Keratinocyte (primary cell): ENCODE results near the gene CHN2. TPM values are rescaled to one million over a fixed set of nuclear protein-coding genes. Genes with fewer than 3 reads are reported as not detected.
"Not testable (repeated sequence)": the region's sequence is repeated elsewhere in the genome, so short reads cannot be mapped to it uniquely, and the experiment has no call there.

Experiments
- DNase-seq: peaks from one replicate; pipeline ENCODE4 v3.0.0-alpha.2; 2011; ENCODE audit warnings: low read depth, missing footprints, low spot score
- FAIRE-seq: peaks from 2 replicates; lab custom pipeline; 2011; peaks lifted over from hg19 to GRCh38; lab: Jason Lieb, UNC
- H2AFZ ChIP-seq: 2 replicates; pipeline ENCODE4 v1.6.0; 2012; ENCODE audit warnings: low read length, control low read depth, inconsistent platforms; ENCODE audit not compliant: control insufficient read depth
- H3K27ac ChIP-seq: 2 replicates; pipeline ENCODE4 v1.5.1; 2011; ENCODE audit warnings: low read length; ENCODE audit not compliant: control insufficient read depth, insufficient read depth
- H3K27me3 ChIP-seq: 3 replicates; pipeline ENCODE4 v1.6.0; 2011; ENCODE audit warnings: low read length; ENCODE audit not compliant: control insufficient read depth, insufficient read depth; ENCODE audit errors: extremely low read depth
- H3K36me3 ChIP-seq, 2 experiments: 2 replicates in 1 of 2; 3 replicates in 1 of 2; pipeline ENCODE4 v1.5.1; 2011; ENCODE audit warnings: low read length in 2 of 2, mild to moderate bottlenecking in 1 of 2; ENCODE audit not compliant: control insufficient read depth in 2 of 2, insufficient read depth in 2 of 2; ENCODE audit errors: extremely low read depth in 1 of 2
- H3K4me1 ChIP-seq: 3 replicates; pipeline ENCODE4 v1.5.1; 2011; ENCODE audit warnings: low read length; ENCODE audit not compliant: control insufficient read depth, insufficient read depth; ENCODE audit errors: extremely low read depth
- H3K4me2 ChIP-seq: 3 replicates; pipeline ENCODE4 v1.6.0; 2011; ENCODE audit warnings: low read depth, low read length; ENCODE audit not compliant: control insufficient read depth, insufficient read depth; ENCODE audit errors: extremely low read depth
- H3K4me3 ChIP-seq, 3 experiments: fragments of 200-600 bp in 1 of 3; sonication (generic) in 1 of 3; 2 replicates in 2 of 3; 3 replicates in 1 of 3; pipeline ENCODE4 v1.5.1; 2011 to 2016; ENCODE audit warnings: low read length in 3 of 3, mild to moderate bottlenecking in 3 of 3, control low read depth in 2 of 3, inconsistent platforms in 1 of 3, low read depth in 1 of 3, mixed read lengths in 1 of 3, mixed run types in 1 of 3, moderate library complexity in 1 of 3; ENCODE audit not compliant: control insufficient read depth in 2 of 3, insufficient read depth in 2 of 3; ENCODE audit errors: extremely low read depth in 1 of 3
- H3K79me2 ChIP-seq: 2 replicates; pipeline ENCODE4 v1.6.0; 2012; ENCODE audit warnings: low read length; ENCODE audit not compliant: control insufficient read depth, insufficient read depth
- H3K9ac ChIP-seq: 3 replicates; pipeline ENCODE4 v1.6.0; 2011; ENCODE audit warnings: low read length; ENCODE audit not compliant: control insufficient read depth, insufficient read depth; ENCODE audit errors: extremely low read depth
- H3K9me1 ChIP-seq: 3 replicates; pipeline ENCODE4 v1.6.0; 2011; ENCODE audit warnings: low read length; ENCODE audit not compliant: control insufficient read depth, insufficient read depth; ENCODE audit errors: extremely low read depth
- H3K9me3 ChIP-seq: 2 replicates; pipeline ENCODE4 v1.5.1; 2012; ENCODE audit warnings: low read depth, low read length; ENCODE audit not compliant: control insufficient read depth
- H4K20me1 ChIP-seq: 3 replicates; pipeline ENCODE4 v1.6.0; 2011; ENCODE audit warnings: low read length; ENCODE audit not compliant: control insufficient read depth, insufficient read depth; ENCODE audit errors: extremely low read depth
- EZH2 ChIP-seq: IDR thresholded peaks from one replicate; pipeline ENCODE4 v1.6.1; 2012; ENCODE audit warnings: inconsistent platforms, mild to moderate bottlenecking, low read length, moderate library complexity
- dilution Hi-C: fragments of 300-500 bp; cut with MboI; formaldehyde crosslinking; loops from one replicate; pipeline ENCODE4 v1.7.0; 2020; ENCODE audit warnings: low sequenced_read_pairs; ENCODE audit not compliant: extremely low pct_ligation_motif_present
- polyA plus RNA-seq, 5 experiments: library from polyadenylated mRNA; depleted of rRNA in 3 of 5; stranded (reverse) in 3 of 5; stranded (forward) in 1 of 5; unstranded in 1 of 5; fragments of >200 nt; gene quantifications; 1 replicate in 1 of 5; 2 replicates in 3 of 5; 3 replicates in 1 of 5; pipeline versions ENCODE4 v1.2.1 to v1.2.3, GENCODE V29; 2011 to 2012; ENCODE audit warnings: missing spikeins in 2 of 5, low read depth in 1 of 5, low replicate concordance in 1 of 5
- TF ChIP-seq, protein P1 (sequence below), 3 experiments: IDR thresholded peaks in 1 of 3; conservative IDR thresholded peaks in 1 of 3; optimal IDR thresholded peaks in 1 of 3; 2 replicates in 2 of 3; 3 replicates in 1 of 3; pipeline versions ENCODE3 to v1.5.1; 2011; ENCODE audit warnings: low read length in 3 of 3, mild to moderate bottlenecking in 3 of 3, moderate library complexity in 2 of 3, control low read depth in 1 of 3, inconsistent platforms in 1 of 3; ENCODE audit not compliant: insufficient read depth in 2 of 3; ENCODE audit errors: extremely low read depth in 1 of 3

CHN2 gene
- polyA plus RNA-seq, 1 donor (not counting 4 experiments of a cell fraction or from before 2014, with no cell fraction given), result 1.8 TPM

- H3K4me2 ChIP-seq, result no peak overlapping the region
- dilution Hi-C loops, result no loop called here
- DNase-seq (no peak), FAIRE-seq (no peak)
- no peak overlapping the region for H3K9ac ChIP-seq
- no peak overlapping the region for H3K4me3 ChIP-seq
- H3K4me1 ChIP-seq, result no peaks in the 10 kb centered on the region
- no peaks in the 10 kb centered on the region for H3K27me3 ChIP-seq
- no peaks in the 10 kb centered on the region for H3K9me3 ChIP-seq
- H3K9me1 ChIP-seq, result no peaks in the 10 kb centered on the region
- H2AFZ ChIP-seq, result no peak overlapping the region
- TF ChIP-seq EZH2, result no peak
- TF ChIP-seq, protein P1, sequence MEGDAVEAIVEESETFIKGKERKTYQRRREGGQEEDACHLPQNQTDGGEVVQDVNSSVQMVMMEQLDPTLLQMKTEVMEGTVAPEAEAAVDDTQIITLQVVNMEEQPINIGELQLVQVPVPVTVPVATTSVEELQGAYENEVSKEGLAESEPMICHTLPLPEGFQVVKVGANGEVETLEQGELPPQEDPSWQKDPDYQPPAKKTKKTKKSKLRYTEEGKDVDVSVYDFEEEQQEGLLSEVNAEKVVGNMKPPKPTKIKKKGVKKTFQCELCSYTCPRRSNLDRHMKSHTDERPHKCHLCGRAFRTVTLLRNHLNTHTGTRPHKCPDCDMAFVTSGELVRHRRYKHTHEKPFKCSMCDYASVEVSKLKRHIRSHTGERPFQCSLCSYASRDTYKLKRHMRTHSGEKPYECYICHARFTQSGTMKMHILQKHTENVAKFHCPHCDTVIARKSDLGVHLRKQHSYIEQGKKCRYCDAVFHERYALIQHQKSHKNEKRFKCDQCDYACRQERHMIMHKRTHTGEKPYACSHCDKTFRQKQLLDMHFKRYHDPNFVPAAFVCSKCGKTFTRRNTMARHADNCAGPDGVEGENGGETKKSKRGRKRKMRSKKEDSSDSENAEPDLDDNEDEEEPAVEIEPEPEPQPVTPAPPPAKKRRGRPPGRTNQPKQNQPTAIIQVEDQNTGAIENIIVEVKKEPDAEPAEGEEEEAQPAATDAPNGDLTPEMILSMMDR (optimal IDR thresholded peaks at IDR 0.05 in 1 of 3, IDR thresholded peaks at IDR 0.05 in 1 of 3, conservative IDR thresholded peaks at IDR 0.05 in 1 of 3; ENCODE audit: extremely low read depth in 1 of 3, insufficient read depth in 2 of 3, low read length in 3 of 3), result no peak
- no peak overlapping the region for H3K27ac ChIP-seq
- H3K79me2 ChIP-seq, result no peaks in the 10 kb centered on the region
- H4K20me1 ChIP-seq, result no peaks in the 10 kb centered on the region
- no peaks in the 10 kb centered on the region for H3K36me3 ChIP-seq
Measured at GRCh38 chr7:29523728-29524127, 329.2 kb downstream of the CHN2 start.

- dilution Hi-C loops, result no loop called here
- Histone ChIP-seq H3K4me3 (no peak overlapping the region), H3K9ac (no peak overlapping the region), H3K9me1 (no peaks in the 10 kb centered on the region), H3K79me2 (no peaks in the 10 kb centered on the region), H4K20me1 (no peaks in the 10 kb centered on the region), H3K27me3 (no peaks in the 10 kb centered on the region), H3K9me3 (no peaks in the 10 kb centered on the region), H2AFZ (no peak overlapping the region), H3K4me1 (no peaks in the 10 kb centered on the region), H3K4me2 (no peak overlapping the region), H3K36me3 (no peaks in the 10 kb centered on the region), H3K27ac (no peak overlapping the region)
- no peak for FAIRE-seq
- no peak for DNase-seq
- TF ChIP-seq EZH2, result no peak
- TF ChIP-seq, protein P1 (optimal IDR thresholded peaks at IDR 0.05 in 1 of 3, IDR thresholded peaks at IDR 0.05 in 1 of 3, conservative IDR thresholded peaks at IDR 0.05 in 1 of 3; ENCODE audit: extremely low read depth in 1 of 3, insufficient read depth in 2 of 3, low read length in 3 of 3), result no peak
Measured at GRCh38 chr7:29527505-29528108, 333.0 kb downstream of the CHN2 start.

DNA sequence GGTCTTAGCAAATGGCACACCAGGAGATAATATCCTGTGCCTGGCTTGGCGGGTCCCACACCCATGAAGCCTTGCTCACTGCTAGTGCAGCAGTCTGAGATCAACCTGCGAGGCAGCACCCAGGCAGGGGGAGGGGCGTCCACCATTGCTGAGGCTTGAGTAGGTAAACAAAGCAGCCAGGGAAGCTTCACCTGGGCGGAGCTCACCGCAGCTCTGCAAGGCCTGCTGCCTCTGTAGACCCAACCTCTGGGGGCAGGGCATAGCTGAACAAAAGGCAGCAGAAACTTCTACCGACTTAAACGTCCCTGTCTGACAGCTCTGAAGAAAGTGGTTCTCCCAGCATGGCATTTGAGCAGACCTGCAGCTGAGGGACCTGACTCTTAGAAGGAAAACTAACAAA is 334.0 kb downstream of the CHN2 start:
- dilution Hi-C loops, H3K27me3 ChIP-seq, H3K27ac ChIP-seq, H3K36me3 ChIP-seq, DNase-seq, H3K9me1 ChIP-seq, H2AFZ ChIP-seq, H3K9me3 ChIP-seq, H3K4me3 ChIP-seq, H3K4me2 ChIP-seq, H3K9ac ChIP-seq, FAIRE-seq, H3K4me1 ChIP-seq, H3K79me2 ChIP-seq, H4K20me1 ChIP-seq: not testable (repeated sequence)
